T-helper 22 cell (primary cell): ENCODE results near the gene AKAP4.
A peak's percentile ranks its signal among the peaks of the same experiment; 100 is the strongest.

Experiments
- DNase-seq: peaks from one replicate; pipeline ENCODE4 v3.0.0-alpha.2; 2020; ENCODE audit warnings: low read depth

AKAP4 gene, protein sequence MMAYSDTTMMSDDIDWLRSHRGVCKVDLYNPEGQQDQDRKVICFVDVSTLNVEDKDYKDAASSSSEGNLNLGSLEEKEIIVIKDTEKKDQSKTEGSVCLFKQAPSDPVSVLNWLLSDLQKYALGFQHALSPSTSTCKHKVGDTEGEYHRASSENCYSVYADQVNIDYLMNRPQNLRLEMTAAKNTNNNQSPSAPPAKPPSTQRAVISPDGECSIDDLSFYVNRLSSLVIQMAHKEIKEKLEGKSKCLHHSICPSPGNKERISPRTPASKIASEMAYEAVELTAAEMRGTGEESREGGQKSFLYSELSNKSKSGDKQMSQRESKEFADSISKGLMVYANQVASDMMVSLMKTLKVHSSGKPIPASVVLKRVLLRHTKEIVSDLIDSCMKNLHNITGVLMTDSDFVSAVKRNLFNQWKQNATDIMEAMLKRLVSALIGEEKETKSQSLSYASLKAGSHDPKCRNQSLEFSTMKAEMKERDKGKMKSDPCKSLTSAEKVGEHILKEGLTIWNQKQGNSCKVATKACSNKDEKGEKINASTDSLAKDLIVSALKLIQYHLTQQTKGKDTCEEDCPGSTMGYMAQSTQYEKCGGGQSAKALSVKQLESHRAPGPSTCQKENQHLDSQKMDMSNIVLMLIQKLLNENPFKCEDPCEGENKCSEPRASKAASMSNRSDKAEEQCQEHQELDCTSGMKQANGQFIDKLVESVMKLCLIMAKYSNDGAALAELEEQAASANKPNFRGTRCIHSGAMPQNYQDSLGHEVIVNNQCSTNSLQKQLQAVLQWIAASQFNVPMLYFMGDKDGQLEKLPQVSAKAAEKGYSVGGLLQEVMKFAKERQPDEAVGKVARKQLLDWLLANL

DNA sequence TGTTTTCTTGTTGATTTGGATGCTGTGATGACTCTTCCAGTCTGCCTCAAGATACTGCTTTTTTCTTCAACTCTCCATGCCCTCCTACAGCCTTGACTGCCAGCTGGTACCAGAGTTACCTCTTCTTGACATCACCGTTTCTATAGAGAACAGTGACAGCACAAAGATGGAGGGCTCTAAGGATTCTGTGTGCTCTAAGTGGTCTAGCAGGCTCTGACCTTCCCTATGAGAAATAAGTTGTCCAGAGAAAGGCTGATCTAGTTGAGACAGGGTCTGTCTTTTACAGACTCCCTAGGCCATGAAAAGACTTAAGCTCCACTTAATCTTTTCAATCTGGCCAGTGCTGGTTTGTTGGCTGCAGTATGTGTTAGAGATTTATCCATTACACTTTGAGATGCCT is at the start of gene AKAP4:
Gene AKAP4, minus strand, starts transcription at position 101 of the 400 bp plus-strand sequence. CDS start 118 bp downstream, outside the sequence.
- DNase-seq, result no peak

- no peak for DNase-seq
Observed at GRCh38 chrX:50211510-50211909, 10.7 kb upstream of the AKAP4 start.

DNA sequence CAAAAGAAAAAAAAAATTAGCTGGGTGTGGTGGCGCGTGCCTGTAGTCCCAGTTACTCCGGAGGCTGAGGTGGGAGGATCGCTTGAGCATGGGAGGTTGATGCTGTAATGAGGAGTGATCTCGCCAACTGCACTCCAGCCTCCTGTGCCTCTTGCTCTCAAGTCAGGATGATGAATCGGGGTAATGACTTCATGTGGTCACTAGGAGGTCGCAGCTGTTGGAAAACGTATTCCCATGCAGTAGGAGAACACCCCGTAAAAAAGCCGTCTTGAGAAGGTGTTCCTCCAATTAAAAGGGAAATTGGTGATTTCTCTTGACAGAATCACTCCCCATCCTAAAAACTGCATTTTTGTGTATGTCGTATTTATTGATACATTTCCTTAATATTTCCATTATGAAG is 5.9 kb upstream of the AKAP4 start:
- no peak for DNase-seq

DNA sequence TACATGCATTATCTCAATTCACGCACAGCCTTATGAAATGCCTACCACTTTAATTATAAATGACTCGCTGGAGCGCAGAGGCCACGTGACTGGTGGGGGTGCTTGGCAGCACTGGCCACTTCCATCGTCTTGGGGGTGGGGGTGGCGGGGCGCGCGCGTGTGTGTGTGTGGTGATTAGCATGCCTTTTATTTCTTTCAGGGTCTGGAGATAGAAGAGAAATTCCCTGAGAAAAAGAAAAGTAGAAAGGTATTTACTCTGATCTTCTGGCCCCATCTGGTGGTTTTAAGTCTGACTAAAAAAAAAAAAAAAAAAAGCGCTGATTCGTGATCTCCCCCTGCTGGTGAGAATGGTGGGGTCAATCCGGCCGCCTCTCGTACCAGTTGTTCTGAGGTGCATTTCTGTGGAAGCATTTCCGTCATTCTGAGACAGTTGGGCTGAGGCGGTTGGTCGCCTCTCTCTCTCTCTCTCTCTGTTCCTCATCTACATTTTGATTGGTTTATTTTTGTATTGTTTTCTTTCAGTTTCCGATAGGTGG is 3.6 kb upstream of the AKAP4 start, which contains the start of gene CCNB3:
Gene CCNB3, plus strand, starts transcription at position 402 of the 536 bp plus-strand sequence. CDS start 80,399 bp downstream, outside the sequence.
- DNase-seq, result peak; percentile 52

- DNase-seq, result no peak
Observed at GRCh38 chrX:50202539-50202938, 1.7 kb upstream of the AKAP4 start.

DNA sequence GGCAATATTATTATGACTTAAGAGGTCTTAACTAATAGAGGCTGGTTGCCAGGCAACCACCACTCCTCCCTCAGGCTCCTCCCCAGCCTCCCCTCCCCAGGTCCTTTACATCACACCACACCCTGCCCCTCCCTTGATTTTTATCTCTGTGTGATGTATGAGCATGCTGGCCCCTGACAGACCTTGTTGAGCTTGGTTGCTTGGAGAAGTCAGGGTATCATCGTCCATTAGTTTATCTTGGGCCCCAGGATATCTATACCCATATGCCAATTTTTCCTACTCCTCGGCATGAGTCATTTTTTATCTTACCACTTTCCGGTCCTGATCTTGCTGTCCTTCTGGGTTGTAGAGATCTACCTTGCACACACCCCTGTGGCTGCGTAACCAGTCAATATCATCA is 2.5 kb downstream of the AKAP4 start:
- no peak for DNase-seq

DNA sequence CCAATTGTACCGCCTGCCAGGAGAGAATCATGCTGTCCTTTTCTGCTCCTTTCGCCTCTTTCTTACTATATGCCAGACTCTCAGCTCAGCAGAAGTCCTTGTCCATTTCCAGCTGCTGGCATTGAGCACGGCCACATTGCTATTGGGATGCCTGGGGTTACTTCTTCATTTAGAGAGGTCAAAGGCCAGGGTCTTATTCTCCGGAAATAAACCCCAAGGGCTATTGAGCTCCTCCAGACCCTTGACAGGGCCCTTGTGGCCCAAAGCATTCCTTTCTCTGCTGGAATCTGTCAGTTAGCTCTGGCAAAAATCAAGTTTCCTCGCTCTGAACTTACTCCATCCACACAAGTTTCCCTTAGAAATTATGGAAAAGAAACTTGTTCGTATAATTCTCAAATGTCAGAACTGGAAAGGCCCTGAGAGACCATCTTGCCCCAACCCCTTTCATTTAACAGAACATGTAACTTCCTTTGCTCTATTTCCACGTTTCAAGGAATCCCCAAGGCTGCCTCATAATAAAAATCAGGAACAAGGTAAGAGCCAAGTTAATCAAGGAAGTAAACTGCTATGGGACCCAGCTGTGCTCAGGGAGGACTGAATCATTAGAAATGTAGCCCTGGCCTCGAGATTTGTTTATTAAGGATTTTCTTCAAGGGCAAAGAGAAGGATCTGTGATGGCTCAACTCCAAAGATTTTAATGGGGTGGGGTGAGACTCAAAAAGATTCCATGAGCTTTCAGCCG is 11.8 kb downstream of the AKAP4 start:
- DNase-seq, result no peak

DNA sequence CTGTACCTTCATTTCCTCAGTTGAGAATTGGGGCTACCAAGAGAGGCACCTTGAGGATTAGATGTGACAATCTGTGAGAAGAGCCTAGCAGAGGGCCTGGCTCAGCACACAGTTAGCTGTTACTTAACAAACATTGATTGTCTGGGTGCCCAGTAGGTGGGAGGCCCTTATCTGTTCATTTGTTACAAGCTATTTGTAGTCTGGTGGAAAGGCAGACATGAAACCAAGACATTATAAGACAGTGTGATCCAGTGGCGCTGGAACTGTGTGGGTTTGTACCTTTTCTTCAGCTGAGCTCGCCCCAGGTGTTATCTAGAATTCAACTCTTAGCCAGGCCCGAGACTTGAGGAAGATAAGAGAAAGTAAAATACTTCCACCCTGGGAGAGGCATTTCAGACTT is 16.9 kb downstream of the AKAP4 start:
- DNase-seq, result no peak

DNA sequence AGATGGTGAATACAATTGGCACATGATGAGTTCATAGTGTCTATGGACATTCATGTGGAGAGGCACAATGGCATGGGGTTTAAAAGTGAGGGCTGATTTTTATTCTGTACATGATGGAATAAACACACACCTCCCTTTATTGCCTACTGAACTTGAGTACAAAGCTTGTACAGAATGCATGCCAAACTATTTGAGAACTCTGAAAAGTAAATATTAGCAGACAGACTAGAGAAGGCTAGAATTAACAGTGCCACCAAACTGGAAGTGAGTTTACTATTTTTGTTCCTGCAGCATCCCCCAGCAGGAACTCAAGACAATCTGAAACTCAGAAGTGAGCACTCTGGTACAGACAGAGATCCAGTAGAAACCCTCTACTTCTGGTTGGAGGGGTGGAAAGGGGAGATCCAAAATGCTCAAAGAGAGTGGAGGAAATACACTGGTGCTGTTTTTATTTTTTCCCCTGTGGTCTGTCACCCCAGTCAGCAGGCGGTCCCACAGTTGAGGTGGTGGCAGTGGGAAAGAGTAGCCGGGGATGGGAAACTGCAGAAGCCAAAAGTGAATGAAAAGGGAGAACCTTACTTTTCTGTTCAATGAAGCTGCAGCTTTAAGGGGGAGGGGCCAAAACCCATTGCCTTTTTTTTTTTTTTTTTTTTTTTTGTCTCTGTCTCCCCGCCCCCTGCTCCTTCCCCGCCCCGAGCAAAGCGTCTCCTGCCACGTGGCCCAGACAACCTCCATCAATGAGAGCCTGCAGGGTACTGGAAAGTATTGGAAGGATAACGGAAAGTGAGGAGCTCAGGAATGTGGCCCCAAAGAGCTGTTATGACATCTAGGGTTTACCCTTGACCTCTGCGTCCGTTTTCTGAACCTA is 20.5 kb downstream of the AKAP4 start:
- DNase-seq, result no peak

GRCh38 chrX:50169717-50170116 is 31.1 kb downstream of the AKAP4 start:
- no peak for DNase-seq

GRCh38 chrX:50168241-50168687 is 32.5 kb downstream of the AKAP4 start:
- no peak for DNase-seq

- no peak for DNase-seq
Observed at GRCh38 chrX:50167366-50167765, 33.4 kb downstream of the AKAP4 start.

GRCh38 chrX:50165727-50166126 is 35.1 kb downstream of the AKAP4 start:
- DNase-seq, result no peak

DNA sequence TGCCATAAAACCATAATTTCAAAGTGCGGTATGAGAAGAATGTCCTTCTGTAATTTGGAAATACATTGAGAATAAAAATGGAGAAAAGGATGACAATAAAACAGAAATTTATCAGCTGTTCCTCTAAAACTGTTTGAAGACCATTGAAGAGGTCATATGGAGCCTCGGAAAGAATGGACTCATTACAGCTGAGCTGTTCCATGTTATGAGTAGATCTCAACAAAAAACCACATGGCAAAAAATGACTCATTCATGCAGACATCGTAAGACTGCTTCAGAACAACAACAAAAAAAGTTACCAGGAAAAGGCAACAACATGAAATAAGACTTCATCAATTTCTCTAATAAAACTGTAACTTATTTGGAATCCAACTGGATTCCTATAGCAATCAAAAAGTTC is 39.7 kb downstream of the AKAP4 start:
- no peak for DNase-seq

DNA sequence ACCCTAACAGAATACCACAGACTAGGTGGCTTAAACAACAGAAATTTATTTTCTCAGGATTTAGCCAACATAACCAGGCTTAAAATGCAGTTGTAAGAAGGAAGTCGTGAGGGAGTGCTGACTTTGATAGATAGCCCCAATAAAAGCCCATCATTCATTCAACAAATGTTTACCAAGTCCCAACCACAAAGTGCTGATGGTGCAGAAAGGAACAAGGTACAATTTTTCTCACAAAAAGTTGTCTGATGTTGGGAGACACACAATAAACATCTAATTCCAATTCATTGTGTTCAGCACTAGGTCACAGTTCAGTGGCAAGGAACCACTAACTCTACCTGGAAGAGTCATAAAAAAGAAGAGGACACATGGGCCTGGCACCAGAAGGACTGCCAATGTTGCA is 42.2 kb downstream of the AKAP4 start:
- no peak for DNase-seq

GRCh38 chrX:50157545-50158135 is 43.2 kb downstream of the AKAP4 start:
- no peak for DNase-seq

DNA sequence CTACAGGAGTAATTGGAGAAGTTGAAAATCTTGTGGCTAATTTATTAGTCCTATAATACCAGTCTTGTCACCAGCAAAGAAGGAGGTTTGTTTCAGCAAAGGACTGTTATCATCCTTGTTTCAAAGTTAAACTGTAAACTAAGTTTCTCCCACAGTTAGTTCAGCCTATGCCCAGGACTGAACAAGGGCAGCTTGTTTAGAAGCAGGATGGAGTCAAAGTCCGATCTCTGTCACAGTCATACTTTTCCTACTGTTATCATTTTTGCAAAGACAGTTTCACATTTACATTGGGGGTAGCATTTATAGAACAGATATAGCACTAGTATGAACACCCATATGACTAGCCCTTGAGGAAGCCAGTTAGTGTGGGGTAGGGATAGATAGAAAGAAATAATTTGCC is 46.4 kb downstream of the AKAP4 start:
- no peak for DNase-seq

- DNase-seq, result no peak
Observed at GRCh38 chrX:50152456-50152855, 48.4 kb downstream of the AKAP4 start.

DNA sequence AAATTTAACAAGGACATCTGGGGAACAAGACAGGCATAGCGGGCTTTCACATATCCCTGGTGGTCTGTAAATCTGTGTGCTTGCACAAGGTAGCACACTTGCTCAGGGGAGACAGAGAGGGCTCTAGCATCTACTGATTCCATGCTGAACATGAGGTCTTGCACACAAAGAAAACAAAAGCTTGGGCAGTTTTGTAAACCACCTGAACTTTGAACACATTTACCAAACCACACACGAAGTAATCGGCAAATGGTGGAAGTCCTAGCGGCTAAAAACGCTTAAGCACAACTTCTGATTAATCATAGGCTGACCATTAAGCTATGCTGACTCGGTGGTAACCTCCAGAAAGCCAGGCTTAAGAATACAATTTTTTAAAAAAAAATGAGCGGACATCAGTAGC is 52.8 kb downstream of the AKAP4 start:
- DNase-seq, result no peak
